ENCODE measurements around the gene PCNX1. TPM values are rescaled to one million over a fixed set of nuclear protein-coding genes. Genes with fewer than 3 reads are reported as not detected.

PCNX1 gene
- total RNA-seq, 1 experiment from 2014 or later: 48.0 TPM

DNA sequence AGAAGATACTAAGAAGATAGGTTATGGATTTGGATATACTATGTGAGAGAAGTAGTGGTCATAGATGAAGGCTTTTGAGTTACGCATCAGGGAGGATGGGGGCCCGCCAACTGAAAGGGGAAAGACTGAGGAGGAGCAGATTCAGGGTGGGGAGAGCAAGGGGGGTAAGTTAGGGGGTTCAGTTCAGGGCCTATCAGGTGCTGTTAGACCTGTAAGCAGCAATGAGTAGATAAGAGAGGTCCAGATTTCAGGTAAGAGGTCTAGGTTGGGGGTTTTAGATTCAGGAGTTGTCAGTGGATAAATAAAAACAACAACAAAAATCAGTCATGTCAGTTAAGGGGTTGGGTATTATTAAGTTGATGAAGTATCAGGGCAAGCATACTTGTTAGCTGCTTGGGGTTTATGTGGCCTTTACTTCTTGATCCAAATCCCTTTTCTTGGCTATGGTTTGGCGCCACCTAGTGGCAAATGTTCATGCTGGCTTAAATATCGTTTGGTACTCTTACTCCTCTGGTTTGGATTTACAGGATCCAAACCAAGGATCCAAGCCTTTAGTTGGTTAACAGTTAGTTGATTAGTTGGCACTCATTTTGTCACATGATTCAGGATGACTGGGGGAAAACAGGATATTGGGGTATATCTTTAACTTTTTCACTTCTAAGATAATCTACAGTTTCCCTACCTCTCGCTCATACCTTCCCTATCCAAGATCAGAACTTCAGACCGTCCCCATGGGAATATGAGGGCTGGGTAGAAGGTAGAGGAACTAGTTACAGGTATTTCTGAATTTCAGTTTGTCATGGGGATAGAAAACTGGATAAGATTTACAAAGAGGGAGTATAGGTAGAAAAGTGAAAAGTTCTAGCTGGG lies 65.1 kb downstream of the PCNX1 start:
- Histone ChIP-seq H3K9me3 (ENCODE audit: control insufficient read depth, low read depth, low read length) (no peaks in the 10 kb centered on the region), H2AFZ (ENCODE audit: low read length) (no peak overlapping the region), H3K14ac (ENCODE audit: insufficient read depth, low read length) (no peak overlapping the region), H3K4me2 (ENCODE audit: insufficient read depth, insufficient read length, low read length) (no peak overlapping the region), H4K91ac (ENCODE audit: insufficient read length, low read depth, low read length) (no peak overlapping the region), H3T11ph (ENCODE audit: low read length) (no peak overlapping the region), H2BK5ac (ENCODE audit: insufficient read length, low read length) (no peak overlapping the region), H3K79me1 (ENCODE audit: insufficient read depth, low read depth, low read length, poor library complexity, severe bottlenecking) (peaks cover 7% of the 10 kb centered on the region), H3K27me3 (ENCODE audit: insufficient read depth, low read length) (no peaks in the 10 kb centered on the region), H2BK120ac (ENCODE audit: low read depth, low read length, poor library complexity, severe bottlenecking) (no peak overlapping the region), H3K23ac (ENCODE audit: insufficient read length, low read depth, low read length) (no peak overlapping the region), H3K18ac (ENCODE audit: insufficient read length, low read depth, low read length) (no peak overlapping the region), H3K9ac (ENCODE audit: extremely low read depth, insufficient read length, low read length) (no peak overlapping the region), H3K23me2 (ENCODE audit: insufficient read length, low read depth, low read length, poor library complexity, severe bottlenecking) (no peaks in the 10 kb centered on the region), H3K4ac (ENCODE audit: low read depth, low read length) (no peak overlapping the region), H3K4me1 (ENCODE audit: insufficient read depth, low read length) (no peaks in the 10 kb centered on the region), H2BK15ac (ENCODE audit: low read depth, low read length) (no peak overlapping the region), H2BK20ac (ENCODE audit: low read depth, low read length, poor library complexity, severe bottlenecking) (no peak overlapping the region), H2AK5ac (ENCODE audit: insufficient read length, low read length) (no peak overlapping the region), H2BK12ac (ENCODE audit: insufficient read length, low read depth, low read length) (no peak overlapping the region), H4K8ac (replicated peaks; ENCODE audit: insufficient read length, low read depth, low read length) (no peak overlapping the region), H4K20me1 (ENCODE audit: control insufficient read depth, insufficient read depth, insufficient read length) (no peaks in the 10 kb centered on the region), H4K5ac (ENCODE audit: insufficient read length, low read depth, low read length) (no peak overlapping the region), H3K27ac (ENCODE audit: insufficient read length, low read depth, low read length) (no peak overlapping the region), H3K56ac (ENCODE audit: insufficient read length, low read depth, low read length) (no peak overlapping the region), H3K79me2 (ENCODE audit: insufficient read depth, low read length) (no peaks in the 10 kb centered on the region)
- TF ChIP-seq, protein P1, sequence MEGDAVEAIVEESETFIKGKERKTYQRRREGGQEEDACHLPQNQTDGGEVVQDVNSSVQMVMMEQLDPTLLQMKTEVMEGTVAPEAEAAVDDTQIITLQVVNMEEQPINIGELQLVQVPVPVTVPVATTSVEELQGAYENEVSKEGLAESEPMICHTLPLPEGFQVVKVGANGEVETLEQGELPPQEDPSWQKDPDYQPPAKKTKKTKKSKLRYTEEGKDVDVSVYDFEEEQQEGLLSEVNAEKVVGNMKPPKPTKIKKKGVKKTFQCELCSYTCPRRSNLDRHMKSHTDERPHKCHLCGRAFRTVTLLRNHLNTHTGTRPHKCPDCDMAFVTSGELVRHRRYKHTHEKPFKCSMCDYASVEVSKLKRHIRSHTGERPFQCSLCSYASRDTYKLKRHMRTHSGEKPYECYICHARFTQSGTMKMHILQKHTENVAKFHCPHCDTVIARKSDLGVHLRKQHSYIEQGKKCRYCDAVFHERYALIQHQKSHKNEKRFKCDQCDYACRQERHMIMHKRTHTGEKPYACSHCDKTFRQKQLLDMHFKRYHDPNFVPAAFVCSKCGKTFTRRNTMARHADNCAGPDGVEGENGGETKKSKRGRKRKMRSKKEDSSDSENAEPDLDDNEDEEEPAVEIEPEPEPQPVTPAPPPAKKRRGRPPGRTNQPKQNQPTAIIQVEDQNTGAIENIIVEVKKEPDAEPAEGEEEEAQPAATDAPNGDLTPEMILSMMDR (conservative IDR thresholded peaks at IDR 0.05): peak; percentile 95
- Mint-ChIP-seq H3K27me3 (ENCODE audit: low read depth) (no peaks in the 10 kb centered on the region; the same call in 1 of the 2 replicates), H3K36me3 (ENCODE audit: insufficient read depth in 1 of 3, low read depth in 3 of 3) (peaks cover 10 to 37% (median 36%) of the 10 kb centered on the region in 3 experiments; a peak in 6 of 7 replicates), H3K4me1 (peaks cover 0 to 5% of the 10 kb centered on the region in 2 experiments; a peak in 3 of 4 replicates), H3K4me3 (no peak overlapping the region), H3K9me3 (no peaks in the 10 kb centered on the region), H3K27ac (peak overlapping the region in 1 of 3 experiments; percentile 6; a peak in 1 of 7 replicates)
- WGBS (ENCODE audit: extremely low coverage, insufficient read length, low lambda C conversion rate): no CpG with 5 or more reads among the region's 6 CpGs
- DNase-seq: peak; percentile 69

All from H9 (cell line).